NCI-H2227 (cell line): Measurements from ENCODE around the gene PRKAR1B.
A peak's percentile ranks its signal among the peaks of the same experiment; 100 is the strongest.

Experiments used
- DNase-seq: peaks from one replicate; lab custom pipeline; 2025; ENCODE audit not compliant: unreplicated experiment; lab: John Stamatoyannopoulos, UW

The PRKAR1B gene

DNA sequence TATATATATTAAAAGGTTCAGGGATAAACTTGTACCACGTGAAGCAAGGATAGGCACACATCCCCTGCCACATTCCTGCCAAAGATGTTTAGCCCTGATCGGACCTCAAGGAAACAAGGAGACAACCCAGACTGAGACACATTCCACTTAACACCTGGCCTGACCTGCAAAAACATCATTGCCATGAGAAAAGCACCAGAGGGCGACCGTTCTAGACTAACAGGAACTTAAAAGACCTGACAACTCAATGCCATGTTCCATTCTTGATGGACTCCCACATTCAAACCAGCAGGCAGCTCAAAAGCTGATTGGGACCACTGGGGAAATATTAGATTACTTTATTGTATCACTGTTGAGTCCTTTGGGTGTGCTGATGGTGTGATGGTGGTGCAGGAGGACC, 199.4 kb downstream of the PRKAR1B start:
- no peak for DNase-seq

DNA sequence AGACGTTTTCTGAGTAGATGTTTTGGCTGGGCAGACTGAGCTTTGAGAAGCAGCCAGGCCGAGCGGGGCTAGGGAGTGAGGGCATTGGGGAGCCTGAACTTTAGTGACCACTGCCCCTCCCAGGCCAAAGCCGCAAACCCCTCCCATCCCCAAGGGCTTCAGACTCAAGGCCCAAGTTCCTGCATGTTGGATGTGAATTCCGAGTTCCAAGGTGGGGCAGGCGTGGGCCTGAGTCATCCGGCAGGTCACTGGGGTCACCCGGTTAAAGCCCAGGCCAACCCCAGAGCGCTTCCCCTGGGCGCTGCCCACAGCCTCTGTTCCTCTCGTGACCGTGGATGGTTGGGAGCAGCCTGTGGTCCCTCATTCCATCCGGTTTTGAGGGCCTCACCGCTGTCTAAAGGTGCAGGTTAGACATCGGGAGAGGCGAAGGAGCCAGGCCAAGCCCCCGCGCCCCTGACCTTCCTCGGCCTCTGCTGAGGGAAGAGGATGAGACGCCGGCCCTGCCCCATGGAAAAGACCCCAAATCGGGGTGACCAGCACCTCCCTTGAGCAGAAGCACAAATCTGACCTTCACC, 200.5 kb downstream of the PRKAR1B start:
- DNase-seq = no peak

- no peak for DNase-seq
Measured at GRCh38 chr7:525740-526139, 201.3 kb downstream of the PRKAR1B start.

DNA sequence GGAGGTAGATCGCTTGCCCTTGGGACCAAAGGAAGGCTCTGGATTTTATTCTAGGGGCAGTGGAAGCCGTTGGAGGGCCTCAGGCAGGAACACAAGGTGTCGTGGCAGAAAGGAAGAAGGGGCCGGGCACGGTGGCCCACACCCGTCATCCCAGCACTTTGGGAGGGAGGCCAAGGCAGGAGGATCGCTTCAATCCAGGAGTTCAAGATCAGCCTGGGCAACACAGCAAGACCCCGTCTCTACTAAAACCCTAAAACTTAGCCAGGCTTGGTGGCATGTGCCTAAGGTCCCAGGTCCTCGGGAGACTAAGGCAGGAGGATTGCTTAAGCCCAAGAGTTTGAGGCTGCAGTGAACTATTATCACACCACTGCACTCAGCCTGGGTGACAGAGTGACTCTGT, 202.3 kb downstream of the PRKAR1B start:
- no peak for DNase-seq

DNA sequence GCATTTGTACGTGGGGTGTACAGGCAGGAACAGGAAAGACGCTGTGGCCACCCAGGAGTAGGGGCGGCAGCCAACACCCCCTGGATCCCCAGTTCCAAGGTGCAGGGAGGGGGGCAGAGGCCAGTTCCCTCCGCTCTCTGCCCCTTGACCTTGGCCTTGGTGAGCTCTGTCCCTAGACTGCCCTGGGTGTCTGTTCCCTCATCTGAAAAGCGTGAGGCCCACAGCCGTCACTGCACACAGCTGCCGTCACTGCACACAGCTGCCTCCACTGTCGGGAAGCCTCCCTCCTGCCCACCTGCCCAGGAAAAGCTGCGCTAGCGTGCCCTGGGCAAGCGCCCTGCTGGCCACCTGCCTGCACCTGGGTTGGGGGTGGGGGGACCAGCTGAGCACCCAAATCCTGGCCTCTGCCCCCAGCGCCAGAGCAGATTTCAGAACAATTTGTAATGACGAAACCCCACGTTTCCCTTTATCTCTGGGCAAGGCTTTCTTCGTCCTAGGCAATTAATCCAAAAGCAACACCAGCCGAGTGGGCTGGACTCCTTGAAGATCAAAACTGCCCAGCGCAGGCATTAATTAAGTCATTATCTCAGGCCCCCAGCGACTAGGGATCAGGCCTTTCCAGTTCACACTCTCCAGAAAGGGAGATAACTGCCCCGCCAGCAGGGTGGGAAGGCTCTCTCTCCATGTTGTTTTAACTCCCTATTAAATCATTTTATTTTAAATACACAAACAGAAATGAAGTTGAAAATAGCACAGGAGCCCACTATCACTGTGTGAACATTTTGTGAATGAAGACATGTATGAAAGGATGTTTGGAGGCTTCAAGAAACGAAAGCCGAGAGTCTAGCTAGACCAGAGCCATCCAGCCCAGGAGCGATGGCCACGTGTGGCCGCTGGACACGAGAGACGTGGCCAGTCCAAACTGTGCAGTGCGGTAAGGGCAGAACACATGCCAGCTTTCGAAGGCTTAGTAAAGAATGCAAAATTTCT, 203.4 kb downstream of the PRKAR1B start:
- peak; percentile 18 for DNase-seq

- no peak for DNase-seq
Measured at GRCh38 chr7:522951-523314, 204.1 kb downstream of the PRKAR1B start.

GRCh38 chr7:522071-522950, 204.8 kb downstream of the PRKAR1B start:
- DNase-seq = peak; percentile 16

- peak; percentile 42 for DNase-seq
Measured at GRCh38 chr7:521221-522070, 205.6 kb downstream of the PRKAR1B start.

DNA sequence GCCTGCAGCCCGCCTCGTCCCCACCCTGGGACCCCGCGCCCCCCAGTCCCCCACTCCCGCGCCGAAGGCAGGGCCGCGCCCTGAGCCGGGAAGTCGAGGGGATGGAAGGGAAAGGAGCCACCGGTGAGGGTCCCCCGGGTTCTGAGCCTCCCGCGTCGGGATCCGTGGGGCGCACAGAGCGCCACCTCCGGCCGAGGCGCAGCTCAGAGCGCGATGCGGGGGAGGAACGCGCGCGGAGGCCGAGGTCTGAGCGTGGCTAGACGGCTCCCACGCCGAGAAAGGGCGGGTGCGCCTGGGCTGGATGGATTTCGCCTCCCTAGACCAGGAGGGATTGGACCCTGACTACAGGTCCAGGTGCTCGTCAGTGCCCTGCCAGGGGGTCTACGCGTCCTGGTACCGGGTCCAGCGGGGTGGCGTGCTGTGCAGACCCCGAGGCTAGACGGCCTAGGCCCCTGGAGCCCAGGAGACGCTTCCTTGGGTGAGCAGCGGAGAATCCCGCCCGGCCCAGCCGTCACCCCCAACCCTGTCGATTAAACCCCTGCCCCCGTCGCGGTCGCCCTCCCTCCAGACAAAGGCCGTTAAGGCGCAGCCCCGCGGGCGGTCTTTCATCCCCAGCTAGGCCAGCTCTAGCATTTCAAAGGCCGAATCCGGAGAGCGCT, 206.4 kb downstream of the PRKAR1B start:
- no peak for DNase-seq

- peak; percentile 74 for DNase-seq
Measured at GRCh38 chr7:519484-520390, 207.3 kb downstream of the PRKAR1B start, which contains the start of gene PDGFA. Gene PDGFA, minus strand, starts transcription at chr7:519846. Its CDS starts 845 bp downstream, at chr7:519001.

DNA sequence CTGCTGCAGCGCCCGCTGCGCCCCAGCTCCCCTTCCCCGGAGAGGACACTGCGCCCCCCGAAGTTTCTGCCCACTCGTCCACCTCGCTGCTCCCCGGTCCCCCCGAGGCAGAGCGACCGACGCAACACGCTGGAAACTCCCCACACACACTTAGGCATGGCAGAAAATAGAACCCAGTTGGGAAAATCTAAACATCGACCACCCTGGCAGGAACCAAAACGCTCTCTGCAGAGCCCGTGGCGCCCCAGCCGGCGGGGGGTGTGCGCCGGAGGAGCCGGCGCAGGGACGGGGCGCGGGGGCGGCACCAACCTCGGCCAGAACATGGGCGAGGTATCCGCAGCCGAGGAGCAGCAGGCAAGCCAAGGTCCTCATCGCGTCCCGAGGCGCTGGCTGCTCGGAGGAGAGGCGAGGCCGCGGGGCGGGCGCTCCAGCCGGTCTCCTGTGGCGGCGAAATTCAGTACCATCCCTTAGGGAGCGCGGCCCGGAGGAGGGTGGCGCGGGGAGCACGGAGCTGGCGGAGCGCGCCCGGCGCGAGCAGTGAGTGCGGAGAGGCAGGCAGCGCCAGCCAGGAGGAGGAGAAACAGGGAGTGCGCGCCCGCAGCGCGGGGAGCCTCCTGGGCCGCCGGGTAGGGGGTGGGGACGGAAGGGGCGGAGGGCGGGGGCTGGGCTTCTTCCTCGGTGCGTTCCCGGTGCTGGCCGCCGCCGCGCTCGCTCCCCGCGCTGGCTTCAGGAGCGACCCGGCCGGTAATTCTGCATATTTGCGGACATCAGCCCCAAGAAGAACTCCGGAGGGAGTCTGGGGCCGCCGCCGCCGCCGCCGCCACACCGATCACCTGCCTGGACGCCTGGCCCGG, 208.2 kb downstream of the PRKAR1B start:
- peak; percentile 50 for DNase-seq

DNA sequence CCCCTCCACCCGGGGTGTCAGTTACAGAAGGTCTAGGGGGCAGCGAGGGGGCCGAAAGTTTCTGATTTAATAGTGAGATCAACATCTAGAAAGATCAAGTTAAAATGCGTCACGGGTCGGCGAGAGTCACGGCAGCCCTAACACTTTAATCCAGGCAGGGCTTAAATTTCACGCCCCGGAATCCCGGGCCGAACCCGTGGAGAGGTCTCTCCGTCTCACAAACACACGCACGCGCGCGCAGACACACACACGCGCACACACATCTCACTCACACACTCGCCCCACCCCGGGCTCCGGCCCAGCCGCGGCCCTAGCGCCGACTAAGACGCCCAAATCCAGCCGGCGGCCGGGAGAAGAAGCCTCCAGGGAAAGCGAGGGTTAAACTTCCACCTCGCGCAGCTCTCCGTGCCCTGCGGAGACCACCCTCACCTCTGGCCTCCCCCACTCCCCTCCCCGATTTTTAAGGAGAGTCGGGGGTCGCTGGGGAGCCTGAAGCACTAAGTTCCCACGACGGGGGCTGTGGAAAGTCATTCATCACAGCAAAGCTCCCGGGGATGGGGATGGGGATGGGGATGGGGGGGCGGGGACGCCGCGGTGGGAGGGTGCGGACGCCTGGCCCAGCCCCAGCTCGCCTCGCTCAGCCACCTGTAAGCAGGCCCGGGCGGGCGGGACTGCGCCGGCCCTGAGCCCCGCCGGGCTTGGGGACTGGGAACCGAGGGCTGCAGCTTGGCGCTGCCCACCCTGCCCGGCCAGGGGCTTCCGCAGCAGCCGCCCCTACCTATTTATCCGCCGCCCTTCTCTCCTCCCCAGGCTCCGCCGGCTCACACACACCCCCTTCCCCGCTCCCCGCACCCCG, 209.1 kb downstream of the PRKAR1B start:
- DNase-seq = peak; percentile 23

- peak; percentile 9 for DNase-seq
Measured at GRCh38 chr7:516606-517456, 210.2 kb downstream of the PRKAR1B start.

DNA sequence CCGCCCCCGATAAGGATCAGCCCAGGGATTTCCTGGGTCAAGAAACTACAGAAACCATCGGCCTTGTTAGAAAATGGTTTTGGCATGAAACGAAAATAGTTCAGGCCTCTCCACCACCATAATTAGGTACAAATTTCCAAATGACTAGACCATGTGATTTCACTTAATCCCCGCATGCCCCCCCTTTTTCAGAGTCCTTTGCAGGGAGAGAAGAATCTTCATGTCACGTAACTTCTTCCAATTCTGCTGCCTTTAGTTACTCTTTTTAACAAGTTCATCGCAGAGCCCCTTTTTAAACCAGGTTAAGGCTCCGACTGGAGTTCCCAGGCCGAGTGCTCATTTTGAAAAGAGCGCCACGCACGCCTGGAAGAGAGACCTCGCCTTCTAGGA, 210.9 kb downstream of the PRKAR1B start:
- no peak for DNase-seq

DNA sequence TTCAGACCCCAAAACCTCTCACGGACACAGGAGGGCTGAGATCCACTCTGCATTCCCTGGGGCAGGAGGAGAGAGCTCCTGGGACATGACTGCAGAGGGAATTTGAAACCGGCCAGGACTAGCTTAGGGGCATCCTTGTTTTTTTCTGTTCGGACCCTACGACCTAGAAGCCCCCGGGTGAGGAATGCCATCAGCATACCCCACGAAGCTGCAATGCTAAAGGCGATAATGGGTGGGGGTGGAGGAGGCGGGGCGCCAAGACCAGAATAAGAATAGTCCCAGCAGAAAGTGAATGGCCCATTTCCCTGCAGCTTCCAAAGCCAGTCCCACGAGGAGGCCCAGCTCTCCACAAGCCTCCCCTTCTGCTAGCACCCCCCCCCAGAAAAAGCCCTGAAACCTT, 211.5 kb downstream of the PRKAR1B start:
- DNase-seq = no peak
